Suppressor macrophage treated with lipopolysaccharide for 4 hours (primary cell): ENCODE data around the gene EFTUD2.

Source experiments
- DNase-seq: peaks from one replicate; pipeline ENCODE4 v3.0.0-alpha.2; 2020

Gene EFTUD2

GRCh38 chr17:44804302-44805089 is 94.7 kb downstream of the EFTUD2 start:
- DNase-seq = no peak

- DNase-seq = no peak
Observed at GRCh38 chr17:44801880-44802279, 97.4 kb downstream of the EFTUD2 start.
